ENCODE data around the gene GPR137. TPM values are rescaled to one million over a fixed set of nuclear protein-coding genes. Genes with fewer than 3 reads are reported as not detected.
A peak's percentile ranks its signal among the peaks of the same experiment; 100 is the strongest.

Gene GPR137
- total and polyA plus RNA-seq, 9 of the 15 experiments (the other 6 are each of a cell fraction or from before 2014, with no cell fraction given) = 0.32 to 26.7 (median 10.7) TPM

GRCh38 chr11:64318766-64319761 is 33.4 kb downstream of the GPR137 start (continued):
- TF ChIP-seq ZNF407 (IDR thresholded peaks at IDR 0.05; ENCODE audit: low read depth) (no peak), ZNF507 (tag; conservative IDR thresholded peaks at IDR 0.05) (no peak), FOSL1 (tag; conservative IDR thresholded peaks at IDR 0.05) (no peak), CTCFL (IDR thresholded peaks at IDR 0.05; ENCODE audit: borderline replicate concordance, insufficient read depth, low read depth, low read length, poor library complexity, severe bottlenecking) (no peak), ZNF778 (CRISPR knock-in tag; IDR thresholded peaks at IDR 0.05) (no peak), POLR2AphosphoS2 (IDR thresholded peaks at IDR 0.05; ENCODE audit: low read length) (no peak), ATF3 (IDR thresholded peaks at IDR 0.05) (no peak), ATF3 (CRISPR knock-in tag; conservative IDR thresholded peaks at IDR 0.05) (no peak), ETS2 (tag; IDR thresholded peaks at IDR 0.05; ENCODE audit: borderline replicate concordance, poor library complexity, severe bottlenecking) (no peak), CXXC5 (CRISPR knock-in tag; IDR thresholded peaks at IDR 0.05) (no peak), TAL1 (IDR thresholded peaks at IDR 0.05) (peak; percentile 43; the same call in 1 of the 2 replicates), TEAD2 (tag; IDR thresholded peaks at IDR 0.05) (no peak), MAZ (CRISPR knock-in tag; conservative IDR thresholded peaks at IDR 0.05 in 1 of 2, IDR thresholded peaks at IDR 0.05 in 1 of 2) (no peak), MTA2 (IDR thresholded peaks at IDR 0.05; ENCODE audit: low read depth) (peak; percentile 28; the same call in 1 of the 2 replicates), MAX (CRISPR knock-in tag; IDR thresholded peaks at IDR 0.05) (peak; percentile 60; the same call in 1 of the 2 replicates)
